Measurements from ENCODE around the gene NSUN4. TPM values are rescaled to one million over a fixed set of nuclear protein-coding genes. Genes with fewer than 3 reads are reported as not detected.
A peak's percentile ranks its signal among the peaks of the same experiment; 100 is the strongest.

The NSUN4 gene
- total and polyA plus RNA-seq, 2 of the 13 experiments (the other 11 are each of a cell fraction or from before 2014, with no cell fraction given): 21.5 to 23.5 TPM

- TF ChIP-seq CERS6 (CRISPR knock-in tag; IDR thresholded peaks at IDR 0.05) (no peak), SMARCC2 (IDR thresholded peaks at IDR 0.05) (no peak), YEATS4 (CRISPR knock-in tag; IDR thresholded peaks at IDR 0.05; ENCODE audit: borderline replicate concordance) (no peak; the same call in none of the 2 replicates), ZEB1 (IDR thresholded peaks at IDR 0.05; ENCODE audit: insufficient replicate concordance, low read depth) (no peak), CBX5 (CRISPR knock-in tag; IDR thresholded peaks at IDR 0.05; ENCODE audit: borderline replicate concordance) (no peak), KDM5A (IDR thresholded peaks at IDR 0.05; ENCODE audit: borderline replicate concordance, low read length) (no peak), FOXJ3 (CRISPR knock-in tag; IDR thresholded peaks at IDR 0.05; ENCODE audit: borderline replicate concordance) (0 out of 2 replicates have a peak, but pooled peaks have one; percentile 25), ZNF230 (CRISPR knock-in tag; IDR thresholded peaks at IDR 0.05) (peak; percentile 87; the same call in 1 of the 2 replicates), ZNF280D (CRISPR knock-in tag; IDR thresholded peaks at IDR 0.05) (no peak), GLMP (CRISPR knock-in tag; IDR thresholded peaks at IDR 0.05; ENCODE audit: borderline replicate concordance) (peak; percentile 72; the same call in 1 of the 2 replicates), KAT8 (CRISPR knock-in tag; IDR thresholded peaks at IDR 0.05) (0 out of 2 replicates have a peak, but pooled peaks have one; percentile 30), ZNF296 (CRISPR knock-in tag; conservative IDR thresholded peaks at IDR 0.05) (no peak), CSRNP1 (CRISPR knock-in tag; IDR thresholded peaks at IDR 0.05) (no peak), SPEN (CRISPR knock-in tag; IDR thresholded peaks at IDR 0.05; ENCODE audit: low read depth) (peak; percentile 72; the same call in 1 of the 2 replicates), ZNF652 (CRISPR knock-in tag; IDR thresholded peaks at IDR 0.05; ENCODE audit: borderline replicate concordance, low read depth) (no peak), SSRP1 (CRISPR knock-in tag; IDR thresholded peaks at IDR 0.05) (no peak), LRRFIP1 (CRISPR knock-in tag; conservative IDR thresholded peaks at IDR 0.05) (no peak), ZZZ3 (CRISPR knock-in tag; IDR thresholded peaks at IDR 0.05; ENCODE audit: borderline replicate concordance) (peak; percentile 74; the same call in 1 of the 2 replicates), BHLHE40 (IDR thresholded peaks at IDR 0.05; ENCODE audit: low read length) (no peak)
Measured at GRCh38 chr1:46301808-46302640, 38.6 kb upstream of the NSUN4 start (continued).

Measured in HepG2 (cell line).